CD4-positive, alpha-beta T cell (primary cell): ENCODE data around the gene CSRNP3. TPM values are rescaled to one million over a fixed set of nuclear protein-coding genes. Genes with fewer than 3 reads are reported as not detected.

Source experiments
- ATAC-seq: fragments of 200-7000 bp; cut with Tn5 transposase; one replicate; pipeline ENCODE4 v1.10.0; 2022; ENCODE audit warnings: mild to moderate bottlenecking; ENCODE audit not compliant: poor library complexity
- CTCF ChIA-PET: fragments of 350-600 bp; sonication (Branson Sonifier 250); formaldehyde crosslinking; loops from one replicate; lab custom pipeline; 2021; ENCODE audit warnings: antibody characterized with exemption, inconsistent platforms; lab: Charles Lee
- POLR2A ChIA-PET: fragments of 350-600 bp; sonication (Branson Sonifier 250); formaldehyde crosslinking; loops from one replicate; lab custom pipeline; 2021; ENCODE audit warnings: antibody characterized with exemption, inconsistent platforms; lab: Charles Lee
- DNase-seq, 14 experiments: peaks; one replicate each; pipeline ENCODE4 v3.0.0-alpha.2; 2013 to 2020; ENCODE audit warnings: mixed read lengths in 2 of 14
- H3K27ac ChIP-seq, 2 donors: one replicate each; pipeline versions ENCODE4 v1.5.1 to v1.7.0; 2013; ENCODE audit warnings: low read length in 2 of 2, low read depth in 1 of 2, mild to moderate bottlenecking in 1 of 2
- H3K27me3 ChIP-seq, 2 experiments: 1 replicate in 1 of 2; 2 replicates in 1 of 2; pipeline versions ENCODE4 v1.6.1 to v1.7.0; 2013; ENCODE audit warnings: low read length in 2 of 2, control low read depth in 1 of 2, mild to moderate bottlenecking in 1 of 2, moderate library complexity in 1 of 2; ENCODE audit not compliant: insufficient read depth in 2 of 2, control insufficient read depth in 1 of 2
- H3K36me3 ChIP-seq: one replicate; pipeline ENCODE4 v1.6.1; 2013; ENCODE audit warnings: low read length, control low read depth; ENCODE audit not compliant: insufficient read depth
- H3K4me1 ChIP-seq: one replicate; pipeline ENCODE4 v1.6.1; 2013; ENCODE audit warnings: low read length, control low read depth; ENCODE audit not compliant: insufficient read depth
- H3K4me3 ChIP-seq: one replicate; pipeline ENCODE4 v1.5.1; 2013; ENCODE audit warnings: mild to moderate bottlenecking, low read length, moderate library complexity
- H3K9me3 ChIP-seq, 2 experiments: 1 replicate in 1 of 2; 2 replicates in 1 of 2; pipeline versions ENCODE4 v1.6.1 to v1.7.0; 2013; ENCODE audit warnings: low read length in 2 of 2, mild to moderate bottlenecking in 2 of 2, control low read depth in 1 of 2, moderate library complexity in 1 of 2; ENCODE audit not compliant: control insufficient read depth in 1 of 2, insufficient read depth in 1 of 2
- H3K27ac Mint-ChIP-seq: one replicate; pipeline ENCODE4 v1.8.0; 2020; ENCODE audit warnings: mixed read lengths
- H3K27me3 Mint-ChIP-seq: one replicate; pipeline ENCODE4 v1.8.0; 2021; ENCODE audit warnings: mixed read lengths
- H3K36me3 Mint-ChIP-seq: one replicate; pipeline ENCODE4 v1.8.0; 2021; ENCODE audit warnings: low read depth, mixed read lengths
- H3K4me1 Mint-ChIP-seq: one replicate; pipeline ENCODE4 v1.8.0; 2021; ENCODE audit warnings: low read depth, mixed read lengths
- H3K4me3 Mint-ChIP-seq: one replicate; pipeline ENCODE4 v1.8.0; 2020; ENCODE audit warnings: mild to moderate bottlenecking, mixed read lengths
- H3K9me3 Mint-ChIP-seq: one replicate; pipeline ENCODE4 v1.8.0; 2020; ENCODE audit warnings: mixed read lengths
- CTCF ChIP-seq: fragments of 200-600 bp; IDR thresholded peaks from one replicate; pipeline ENCODE4 v1.8.0; 2022; ENCODE audit warnings: antibody characterized with exemption, mild to moderate bottlenecking
- intact Hi-C, 2 experiments: fragments of 100-400 bp; cut with DNase I in 1 of 2; cut with micrococcal nuclease in 1 of 2; formaldehyde crosslinking; loops; one replicate each; pipeline versions ENCODE4 v1.15.1 to v1.9.0; 2023 to 2025; cut with DNase I, micrococcal nuclease
- total RNA-seq, 174 experiments: library from RNA in 2 of 174; stranded (reverse) in 2 of 174; gene quantifications; one replicate each; pipeline ENCODE4 v1.2.3 and lab custom pipeline; 2021 to 2026

CSRNP3 gene
- total RNA-seq, 2 experiments from 2014 or later: not detected

- no peaks in the 10 kb centered on the region for H3K9me3 Mint-ChIP-seq
- intact Hi-C loops: no loop called here
- no peaks in the 10 kb centered on the region for H3K27me3 ChIP-seq
- no peaks in the 10 kb centered on the region for H3K27me3 Mint-ChIP-seq
- no peak overlapping the region for H3K27ac ChIP-seq
- peaks cover 9% of the 10 kb centered on the region for H3K4me1 Mint-ChIP-seq
- ATAC-seq (no peak), DNase-seq (no peak)
- H3K4me1 ChIP-seq: no peaks in the 10 kb centered on the region
- no peak overlapping the region for H3K4me3 Mint-ChIP-seq
- H3K4me3 ChIP-seq: no peak overlapping the region
- no peaks in the 10 kb centered on the region for H3K9me3 ChIP-seq
- CTCF ChIA-PET: no interaction called here
- H3K36me3 Mint-ChIP-seq: no peaks in the 10 kb centered on the region
- no peak for TF ChIP-seq CTCF
- POLR2A ChIA-PET: no interaction called here
- H3K36me3 ChIP-seq: no peaks in the 10 kb centered on the region
- no peak overlapping the region for H3K27ac Mint-ChIP-seq
These were observed 165.4 kb downstream of the CSRNP3 start for GRCh38 chr2:165634855-165635254.

- ChIA-PET POLR2A (no interaction called here), CTCF (no interaction called here)
- no peaks in the 10 kb centered on the region for H3K27me3 Mint-ChIP-seq
- no peak overlapping the region for H3K4me3 Mint-ChIP-seq
- DNase-seq (no peak), ATAC-seq (no peak)
- Histone ChIP-seq H3K27me3 (no peaks in the 10 kb centered on the region), H3K4me1 (no peaks in the 10 kb centered on the region), H3K4me3 (no peak overlapping the region), H3K27ac (no peak overlapping the region), H3K9me3 (no peaks in the 10 kb centered on the region), H3K36me3 (no peaks in the 10 kb centered on the region)
- intact Hi-C loops: no loop called here
- H3K36me3 Mint-ChIP-seq: no peaks in the 10 kb centered on the region
- no peak for TF ChIP-seq CTCF
- no peaks in the 10 kb centered on the region for H3K9me3 Mint-ChIP-seq
- no peak overlapping the region for H3K27ac Mint-ChIP-seq
- peaks cover 2% of the 10 kb centered on the region for H3K4me1 Mint-ChIP-seq
These were observed 166.0 kb downstream of the CSRNP3 start for GRCh38 chr2:165635532-165635931.

- Mint-ChIP-seq H3K36me3 (no peaks in the 10 kb centered on the region), H3K9me3 (no peaks in the 10 kb centered on the region), H3K27me3 (no peaks in the 10 kb centered on the region), H3K4me1 (no peaks in the 10 kb centered on the region), H3K4me3 (no peak overlapping the region), H3K27ac (no peak overlapping the region)
- intact Hi-C loops: no loop called here
- POLR2A ChIA-PET: no interaction called here
- Histone ChIP-seq H3K4me3 (no peak overlapping the region), H3K27me3 (no peaks in the 10 kb centered on the region), H3K9me3 (no peaks in the 10 kb centered on the region), H3K36me3 (no peaks in the 10 kb centered on the region), H3K27ac (no peak overlapping the region), H3K4me1 (no peaks in the 10 kb centered on the region)
- TF ChIP-seq CTCF: no peak
- no peak for ATAC-seq
- CTCF ChIA-PET: no interaction called here
- no peak for DNase-seq
These were observed 167.5 kb downstream of the CSRNP3 start for GRCh38 chr2:165636959-165637358.
